Esophagus (tissue), 2 donors: Measurements from ENCODE around the gene SYT7. TPM values are rescaled to one million over a fixed set of nuclear protein-coding genes. Genes with fewer than 3 reads are reported as not detected.

Experiments
- H3K27ac ChIP-seq, 2 donors: one replicate each; pipeline ENCODE4 v1.5.1; 2013; ENCODE audit warnings: low read depth in 2 of 2, mild to moderate bottlenecking in 2 of 2, inconsistent platforms in 1 of 2, low read length in 1 of 2, moderate library complexity in 1 of 2
- H3K27me3 ChIP-seq, 2 donors: one replicate each; pipeline ENCODE4 v1.6.1; 2013; ENCODE audit warnings: low read length in 2 of 2, control low read depth in 1 of 2, mild to moderate bottlenecking in 1 of 2; ENCODE audit not compliant: insufficient read depth in 2 of 2, control insufficient read depth in 1 of 2
- H3K36me3 ChIP-seq, 2 donors: one replicate each; pipeline ENCODE4 v1.6.1; 2013; ENCODE audit warnings: low read length in 1 of 2; ENCODE audit not compliant: control insufficient read depth in 2 of 2, insufficient read depth in 2 of 2
- H3K4me1 ChIP-seq, 2 donors: one replicate each; pipeline ENCODE4 v1.6.1; 2013; ENCODE audit warnings: low read length in 1 of 2; ENCODE audit not compliant: control insufficient read depth in 2 of 2, insufficient read depth in 2 of 2
- H3K4me3 ChIP-seq, 2 donors: one replicate each; pipeline ENCODE4 v1.5.1; 2013; ENCODE audit warnings: low read length in 2 of 2, mild to moderate bottlenecking in 2 of 2, low read depth in 1 of 2, moderate library complexity in 1 of 2
- H3K9me3 ChIP-seq, 2 donors: one replicate each; pipeline ENCODE4 v1.6.1; 2013; ENCODE audit warnings: mild to moderate bottlenecking in 2 of 2, low read depth in 1 of 2, low read length in 1 of 2, moderate library complexity in 1 of 2; ENCODE audit not compliant: control insufficient read depth in 2 of 2, insufficient read depth in 1 of 2
- whole genome bisulfite sequencing, 2 donors: extraction: QIAGEN DNeasy Blood & Tissue Kit; methylation state at CpG; one replicate each; pipeline ENCODE4 v1.1.7; 2013; 5-methylcytosine and 5-hydroxymethylcytosine counted together
- polyA plus RNA-seq, 2 donors: library from polyadenylated mRNA; stranded (reverse); fragments of 200-250 nt; gene quantifications; one replicate each; pipeline ENCODE4 v1.2.3, GENCODE V29; 2013
- donor health status: healthy with polysubstance abuse.
- donor health status: Bipolar disorder and iron deficiency.

SYT7 gene
- polyA plus RNA-seq, 2 donors = 1.3 to 2.2 TPM

DNA sequence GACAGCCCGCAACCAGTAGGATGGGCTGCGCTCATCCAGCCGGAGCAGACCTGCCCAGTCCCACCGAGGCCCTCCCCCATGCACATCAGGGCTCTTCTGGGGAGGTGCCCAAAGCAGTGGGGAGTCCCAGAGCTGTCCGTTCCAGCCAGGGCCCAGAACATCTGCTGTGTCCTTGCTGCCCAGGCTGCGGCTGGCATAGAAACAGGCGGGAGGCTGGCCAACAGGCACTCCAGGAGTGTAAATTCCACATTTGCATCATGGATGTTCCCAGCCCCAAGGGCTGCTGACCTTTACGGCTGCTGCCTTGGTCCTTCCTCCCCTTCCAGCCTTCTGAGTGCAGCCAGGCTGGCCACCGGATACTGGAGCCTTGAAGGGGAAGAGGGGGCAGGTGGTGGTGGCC, 30.0 kb upstream of the SYT7 start:
- no peaks in the 10 kb centered on the region for H3K27me3 ChIP-seq
- H3K36me3 ChIP-seq = no peaks in the 10 kb centered on the region
- 79 to 83% methylated on average over 9 of the region's 9 CpGs for WGBS, 2 donors
- peaks cover 0 to 14% of the 10 kb centered on the region in 2 donors for H3K4me1 ChIP-seq
- H3K4me3 ChIP-seq = no peak overlapping the region
- H3K27ac ChIP-seq = no peak overlapping the region
- H3K9me3 ChIP-seq = no peaks in the 10 kb centered on the region

DNA sequence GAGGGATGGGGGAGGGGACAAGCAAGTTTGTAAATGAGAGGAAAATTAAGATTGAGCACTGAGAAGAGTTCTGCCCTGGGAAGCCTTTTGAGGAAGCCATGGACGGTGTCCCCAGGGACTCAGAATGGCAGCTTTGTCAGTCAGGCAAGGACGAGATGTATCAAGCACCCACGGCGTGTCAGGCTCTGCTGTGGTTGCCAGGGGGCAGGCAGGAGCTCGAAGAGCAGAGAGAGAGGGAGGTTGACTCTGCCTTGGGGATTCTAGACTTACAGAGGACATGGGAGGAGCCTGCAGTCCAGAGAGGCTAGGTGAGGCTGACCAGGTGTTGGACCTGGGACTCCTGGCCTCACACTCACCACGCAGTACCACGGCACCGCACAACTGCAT, 29.1 kb upstream of the SYT7 start:
- Histone ChIP-seq H3K27ac (no peak overlapping the region), H3K27me3 (no peaks in the 10 kb centered on the region), H3K4me1 (peaks cover 0 to 14% of the 10 kb centered on the region in 2 donors), H3K36me3 (no peaks in the 10 kb centered on the region), H3K9me3 (no peaks in the 10 kb centered on the region), H3K4me3 (no peak overlapping the region)
- WGBS, 2 donors = 34 to 36% methylated on average over 8 of the region's 8 CpGs

DNA sequence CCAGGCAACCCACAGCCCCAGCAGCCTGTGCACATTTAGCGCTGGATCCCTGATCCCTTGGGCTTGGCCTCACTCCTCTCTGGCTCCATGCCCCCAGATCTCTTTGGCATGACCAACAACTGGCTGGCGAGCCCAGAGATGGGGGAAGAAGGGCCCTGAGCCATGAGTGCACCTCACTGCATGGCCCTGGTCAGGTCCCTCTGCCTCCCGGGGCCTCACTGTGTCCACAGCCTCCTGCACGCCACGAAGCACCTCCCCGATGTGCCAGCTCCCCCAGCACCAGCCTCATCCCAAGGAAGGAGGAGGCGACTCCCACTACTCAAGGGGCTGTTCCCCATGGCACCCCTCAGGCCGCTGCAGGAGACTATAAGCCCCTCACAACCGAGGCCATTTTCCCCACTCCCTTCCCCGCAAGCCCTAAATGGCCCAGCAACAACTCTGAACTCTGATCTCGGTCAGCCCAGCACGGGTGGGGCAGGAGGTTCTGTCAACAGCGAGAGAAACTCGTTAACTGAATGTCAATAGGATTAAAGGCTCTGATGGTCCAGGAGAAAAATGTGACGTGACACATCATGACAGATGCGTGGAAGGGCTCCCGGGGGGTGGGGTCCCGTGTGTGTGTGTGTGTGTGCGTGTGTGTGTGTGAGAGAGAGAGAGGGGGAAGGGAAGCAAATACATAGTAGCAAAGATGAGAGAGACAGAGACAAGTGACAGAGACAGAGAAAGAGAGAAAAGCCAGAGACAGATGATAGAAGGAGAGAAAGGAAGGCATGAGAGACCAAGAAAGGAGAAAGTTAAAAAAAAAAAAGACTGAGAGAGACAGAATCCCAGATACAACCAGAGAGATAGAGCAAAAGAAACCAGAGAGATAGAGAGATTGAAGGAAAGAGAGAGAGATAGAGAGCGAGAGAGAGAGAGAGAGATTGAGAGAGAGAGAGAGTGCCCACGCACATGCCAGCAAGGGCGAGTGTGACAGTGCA, 28.4 kb upstream of the SYT7 start:
- Histone ChIP-seq H3K27me3 (no peaks in the 10 kb centered on the region), H3K27ac (no peak overlapping the region), H3K36me3 (no peaks in the 10 kb centered on the region)

DNA sequence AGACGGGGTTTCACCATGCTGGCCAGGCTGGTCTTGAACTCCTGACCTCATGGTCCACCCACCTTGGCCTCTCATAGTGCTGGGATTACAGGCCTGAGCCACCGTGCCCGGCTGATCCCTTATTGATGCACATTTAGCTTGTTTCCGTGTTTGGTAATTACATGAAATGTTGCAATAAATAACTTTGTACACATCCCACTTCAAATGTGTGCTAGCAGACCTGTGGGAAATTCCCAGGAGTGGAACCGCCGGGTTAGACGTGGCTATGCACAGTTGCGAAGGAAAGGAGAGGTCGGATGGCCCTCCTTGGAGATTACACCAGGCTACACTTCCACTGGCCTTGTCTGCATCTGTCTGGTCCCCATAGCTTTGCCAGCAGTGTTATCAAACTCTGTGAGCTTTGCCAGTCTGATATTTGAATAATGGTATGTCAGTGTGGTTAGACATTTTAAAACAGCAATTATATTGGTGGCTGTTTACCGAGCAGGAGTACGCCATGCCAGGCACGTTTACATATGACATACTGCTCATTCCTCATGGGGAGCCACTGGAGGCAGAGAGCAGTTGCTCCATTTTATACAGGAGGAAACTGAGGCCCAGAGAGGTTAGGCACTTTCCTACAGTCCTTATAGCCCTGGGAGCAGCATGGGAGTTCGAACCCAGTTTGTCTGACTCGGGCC, 27.2 kb upstream of the SYT7 start:
- no peaks in the 10 kb centered on the region for H3K27me3 ChIP-seq
- H3K4me3 ChIP-seq = no peak overlapping the region
- peaks cover 0 to 21% of the 10 kb centered on the region in 2 donors for H3K4me1 ChIP-seq
- 72 to 76% methylated on average over 14 of the region's 14 CpGs for WGBS, 2 donors
- H3K36me3 ChIP-seq = no peaks in the 10 kb centered on the region
- H3K27ac ChIP-seq = no peak overlapping the region
- H3K9me3 ChIP-seq = no peaks in the 10 kb centered on the region

More for the DNA sequence above, 28.4 kb upstream of the SYT7 start:
- Histone ChIP-seq H3K9me3 (no peaks in the 10 kb centered on the region), H3K4me3 (no peak overlapping the region), H3K4me1 (peaks cover 0 to 14% of the 10 kb centered on the region in 2 donors)
- 45 to 49% methylated on average over 20 to 22 of the region's 22 CpGs for WGBS, 2 donors

DNA sequence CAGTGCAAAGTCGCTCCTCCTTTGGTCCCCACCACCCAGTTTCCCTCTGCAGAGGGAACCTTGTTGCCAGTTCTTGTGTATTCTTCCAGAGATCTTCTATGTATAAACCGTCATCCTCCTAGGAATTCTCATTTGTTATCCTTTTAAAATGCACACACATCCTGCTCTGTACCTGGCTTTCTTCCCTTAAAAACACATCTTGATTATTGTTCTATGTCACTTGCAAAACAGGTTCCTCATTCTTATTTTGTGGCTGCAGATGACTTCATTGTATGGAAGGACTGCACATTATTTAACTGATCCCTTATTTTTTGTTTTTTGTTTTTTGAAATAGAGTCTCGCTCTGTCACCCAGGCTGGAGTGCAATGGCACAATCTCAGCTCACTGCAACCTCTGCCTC, 26.6 kb upstream of the SYT7 start:
- 65 to 68% methylated on average over 3 of the region's 3 CpGs for WGBS, 2 donors
- no peak overlapping the region for H3K27ac ChIP-seq
- no peaks in the 10 kb centered on the region for H3K9me3 ChIP-seq
- H3K4me3 ChIP-seq = no peak overlapping the region
- H3K4me1 ChIP-seq = peaks cover 3 to 27% of the 10 kb centered on the region in 2 donors
- no peaks in the 10 kb centered on the region for H3K36me3 ChIP-seq
- H3K27me3 ChIP-seq = no peaks in the 10 kb centered on the region

DNA sequence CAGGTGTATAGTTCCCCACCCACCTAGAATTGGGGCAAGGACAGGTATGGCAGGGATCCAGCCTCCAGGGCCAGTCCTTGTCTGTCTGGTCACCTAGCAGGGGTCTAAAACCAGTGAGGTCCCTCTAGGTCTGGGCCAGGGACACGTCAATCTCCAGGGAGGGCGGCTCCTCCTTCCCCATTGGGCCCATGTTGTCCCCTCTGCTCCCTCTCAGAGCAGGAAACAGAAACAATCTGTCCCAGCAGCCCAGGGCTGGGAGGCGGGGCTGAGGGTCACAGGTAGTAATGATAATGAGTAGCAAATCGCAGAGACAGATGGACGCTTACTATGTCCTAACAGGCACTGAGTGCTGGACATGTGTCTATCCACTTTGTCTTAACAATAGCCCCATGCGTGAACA, 22.8 kb upstream of the SYT7 start:
- no peaks in the 10 kb centered on the region for H3K9me3 ChIP-seq
- H3K36me3 ChIP-seq = no peaks in the 10 kb centered on the region
- 67 to 77% methylated on average over 6 of the region's 6 CpGs for WGBS, 2 donors
- H3K4me1 ChIP-seq = peaks cover 5 to 36% of the 10 kb centered on the region in 2 donors
- peak overlapping the region; percentile 74 to 91 for H3K27ac ChIP-seq
- no peak overlapping the region for H3K4me3 ChIP-seq
- H3K27me3 ChIP-seq = no peaks in the 10 kb centered on the region

DNA sequence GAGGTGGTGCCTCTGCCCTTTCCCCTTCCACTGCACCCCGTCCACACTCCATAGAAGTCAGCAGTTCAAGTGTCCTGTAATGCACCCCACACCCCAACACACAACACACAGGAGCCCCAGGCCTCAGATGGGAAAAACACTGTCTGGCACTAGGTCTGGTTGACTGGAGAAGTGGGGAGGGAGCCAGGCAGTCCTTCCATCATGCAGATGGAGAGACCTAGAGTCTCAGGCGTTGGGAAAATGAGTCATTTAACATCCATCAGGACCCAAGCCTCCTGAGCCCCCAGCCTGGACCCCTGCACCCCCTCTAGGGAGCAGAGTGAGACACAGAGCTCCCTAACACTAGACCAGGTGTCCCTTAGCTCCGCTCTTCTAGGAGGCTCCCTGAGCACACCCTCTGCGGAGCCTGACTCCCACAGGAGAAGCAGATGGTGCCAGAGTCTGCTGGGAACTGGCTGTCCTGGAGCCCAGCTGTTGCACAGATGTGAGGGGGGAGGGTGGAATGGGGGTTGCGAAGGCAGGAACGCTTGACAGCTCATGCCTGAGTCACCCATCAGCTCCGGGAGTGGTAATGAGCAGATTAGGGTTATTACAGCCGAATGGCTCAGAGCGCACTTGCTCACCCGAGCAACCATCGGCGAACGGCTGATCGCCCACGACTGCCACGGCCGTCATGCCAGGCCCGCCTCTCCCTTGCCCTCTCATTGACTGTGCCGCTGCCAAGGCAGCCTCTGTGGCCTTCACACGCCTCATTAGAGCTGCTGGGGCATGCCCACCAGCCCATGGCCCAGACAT, 22.1 kb upstream of the SYT7 start:
- 32 to 33% methylated on average over 20 of the region's 20 CpGs for WGBS, 2 donors
- Histone ChIP-seq H3K36me3 (no peaks in the 10 kb centered on the region), H3K27ac (peak overlapping the region; percentile 74 to 91), H3K9me3 (no peaks in the 10 kb centered on the region), H3K4me3 (no peak overlapping the region), H3K4me1 (peaks cover 5 to 32% of the 10 kb centered on the region in 2 donors), H3K27me3 (no peaks in the 10 kb centered on the region)

DNA sequence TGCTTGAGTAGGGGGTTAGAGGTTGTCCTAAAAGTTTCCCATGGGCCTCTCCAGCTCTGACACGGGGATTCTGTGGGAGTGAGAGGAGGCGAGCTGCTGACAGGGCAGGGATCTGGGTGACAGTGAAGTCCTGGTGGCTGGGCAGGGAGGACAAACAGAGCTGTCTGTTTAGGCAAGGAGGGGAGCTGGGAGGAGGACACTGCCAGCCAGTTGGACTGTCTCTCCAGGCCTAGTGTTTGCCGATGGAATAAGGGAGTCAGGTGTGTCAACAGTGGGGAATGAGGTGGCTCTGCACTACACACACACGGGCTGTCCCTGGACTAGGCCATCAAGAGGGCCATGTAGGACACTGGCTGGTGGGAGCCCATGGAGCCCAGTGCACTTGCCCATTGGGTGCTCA, 20.6 kb upstream of the SYT7 start:
- Histone ChIP-seq H3K27ac (no peak overlapping the region), H3K4me3 (no peak overlapping the region), H3K27me3 (no peaks in the 10 kb centered on the region), H3K4me1 (peaks cover 5 to 29% of the 10 kb centered on the region in 2 donors), H3K9me3 (no peaks in the 10 kb centered on the region), H3K36me3 (no peaks in the 10 kb centered on the region)
- WGBS, 2 donors = 82% methylated on average over 4 of the region's 4 CpGs

DNA sequence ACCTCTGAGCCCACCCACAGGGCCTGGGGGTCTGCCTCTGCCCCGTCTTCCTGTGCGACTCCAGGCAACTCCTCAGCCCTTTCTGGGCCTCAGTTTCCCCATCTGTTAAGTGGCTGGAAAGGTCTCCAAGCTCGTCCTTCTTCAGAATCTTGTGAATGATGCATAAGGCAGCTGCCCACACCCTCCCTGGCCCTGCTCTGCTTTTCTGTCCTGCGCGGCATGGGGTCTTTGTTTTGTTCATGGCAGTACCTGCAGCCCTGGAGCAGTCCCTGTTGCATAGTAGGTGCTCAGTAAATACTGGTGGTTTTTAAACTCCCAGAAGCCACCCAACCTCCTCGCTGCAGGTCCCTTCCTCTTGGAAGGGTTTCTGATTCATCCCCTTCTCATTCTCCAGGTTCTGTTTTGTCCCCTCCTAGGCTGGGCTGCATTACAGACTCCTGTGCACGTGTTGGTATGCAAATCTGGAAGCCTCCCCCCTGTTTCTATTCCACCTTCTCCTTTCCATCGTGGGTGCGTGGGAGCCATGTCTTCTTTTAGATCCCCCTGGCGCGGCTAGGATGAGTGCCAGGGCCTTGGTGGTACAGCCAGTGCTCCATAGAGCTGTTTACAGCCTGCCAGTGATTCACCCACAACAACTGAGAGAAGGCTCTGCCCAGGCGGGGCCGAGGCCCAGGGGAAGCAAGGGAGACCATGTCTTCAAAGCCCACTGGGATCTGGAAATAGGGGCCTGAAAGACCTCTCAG, 19.3 kb upstream of the SYT7 start:
- no peaks in the 10 kb centered on the region for H3K27me3 ChIP-seq
- no peaks in the 10 kb centered on the region for H3K9me3 ChIP-seq
- H3K4me1 ChIP-seq = peaks cover 5 to 38% of the 10 kb centered on the region in 2 donors
- 75 to 77% methylated on average over 13 of the region's 13 CpGs for WGBS, 2 donors
- no peaks in the 10 kb centered on the region for H3K36me3 ChIP-seq
- no peak overlapping the region for H3K4me3 ChIP-seq
- H3K27ac ChIP-seq = no peak overlapping the region
